Epithelial cell of proximal tubule (primary cell): ENCODE results near the gene LIN7A. TPM values are rescaled to one million over a fixed set of nuclear protein-coding genes. Genes with fewer than 3 reads are reported as not detected.

Experiments
- DNase-seq: peaks from one replicate; pipeline ENCODE4 v3.0.0-alpha.2; 2011; ENCODE audit warnings: low read depth
- H3K4me3 ChIP-seq: 2 replicates; pipeline ENCODE4 v1.5.1; 2011; ENCODE audit warnings: low read depth, mild to moderate bottlenecking, low read length
- total RNA-seq: library from RNA; depleted of rRNA; stranded (reverse); fragments of >200 nt; gene quantifications from 2 replicates; pipeline ENCODE4 v1.2.3, GENCODE V29; 2015
- TF ChIP-seq, protein P1 (sequence below): conservative IDR thresholded peaks from 2 replicates; pipeline ENCODE4 v1.5.1; 2012; ENCODE audit warnings: low read depth, mild to moderate bottlenecking, low read length

LIN7A gene
- total RNA-seq, 1 donor from 2014 or later, result 2.3 TPM

GRCh38 chr12:80747800-80748199 is 189.9 kb downstream of the LIN7A start:
- no peak for DNase-seq

GRCh38 chr12:80745851-80746505 is 191.8 kb downstream of the LIN7A start:
- no peak overlapping the region for H3K4me3 ChIP-seq
- TF ChIP-seq, protein P1, sequence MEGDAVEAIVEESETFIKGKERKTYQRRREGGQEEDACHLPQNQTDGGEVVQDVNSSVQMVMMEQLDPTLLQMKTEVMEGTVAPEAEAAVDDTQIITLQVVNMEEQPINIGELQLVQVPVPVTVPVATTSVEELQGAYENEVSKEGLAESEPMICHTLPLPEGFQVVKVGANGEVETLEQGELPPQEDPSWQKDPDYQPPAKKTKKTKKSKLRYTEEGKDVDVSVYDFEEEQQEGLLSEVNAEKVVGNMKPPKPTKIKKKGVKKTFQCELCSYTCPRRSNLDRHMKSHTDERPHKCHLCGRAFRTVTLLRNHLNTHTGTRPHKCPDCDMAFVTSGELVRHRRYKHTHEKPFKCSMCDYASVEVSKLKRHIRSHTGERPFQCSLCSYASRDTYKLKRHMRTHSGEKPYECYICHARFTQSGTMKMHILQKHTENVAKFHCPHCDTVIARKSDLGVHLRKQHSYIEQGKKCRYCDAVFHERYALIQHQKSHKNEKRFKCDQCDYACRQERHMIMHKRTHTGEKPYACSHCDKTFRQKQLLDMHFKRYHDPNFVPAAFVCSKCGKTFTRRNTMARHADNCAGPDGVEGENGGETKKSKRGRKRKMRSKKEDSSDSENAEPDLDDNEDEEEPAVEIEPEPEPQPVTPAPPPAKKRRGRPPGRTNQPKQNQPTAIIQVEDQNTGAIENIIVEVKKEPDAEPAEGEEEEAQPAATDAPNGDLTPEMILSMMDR, result no peak
- no peak for DNase-seq

More at GRCh38 chr12:80747800-80748199, 189.9 kb downstream of the LIN7A start:
- no peak overlapping the region for H3K4me3 ChIP-seq
- TF ChIP-seq, protein P1, result no peak

Other genes with a start within 250 kb of the LIN7A start
- gene MYF6, start 230.3 kb downstream of the LIN7A start, total RNA-seq, result 0.14 TPM in 1 of 2 replicates, not detected in the other
- gene MYF5, start 221.0 kb downstream of the LIN7A start, total RNA-seq, result not detected in 2 replicates
- 2.5 and 3.4 TPM in 2 replicates for gene ACSS3, start 140.1 kb upstream of the LIN7A start, total RNA-seq